ENCODE results near the gene MTARC2.

MTARC2 gene

GRCh38 chr1:220776720-220777326 lies 28.7 kb downstream of the MTARC2 start:
- H3K4me3 ChIP-seq (ENCODE audit: insufficient read depth, low read length, poor library complexity, severe bottlenecking), result no peak overlapping the region
- H3F3A ChIP-seq (ENCODE audit: insufficient read depth), result no peaks in the 10 kb centered on the region
- no peak overlapping the region for H3K27ac ChIP-seq (ENCODE audit: low read depth, low read length)
- no peak overlapping the region for H3K4me2 ChIP-seq (ENCODE audit: low read depth, low read length, poor library complexity, severe bottlenecking)
- no peaks in the 10 kb centered on the region for H3K9me3 ChIP-seq (ENCODE audit: insufficient read depth, low read length)
- no peaks in the 10 kb centered on the region for H3K9me2 ChIP-seq (replicated peaks; ENCODE audit: insufficient read depth, low read length)
- H3K9ac ChIP-seq (ENCODE audit: low read length), result no peak overlapping the region
- TF ChIP-seq EZH2phosphoT487 (conservative IDR thresholded peaks at IDR 0.05; ENCODE audit: low read length) (no peak), CTCF (IDR thresholded peaks at IDR 0.05; ENCODE audit: insufficient read depth, low read length, poor library complexity, severe bottlenecking) (peak; percentile 83)
- H3K36me3 ChIP-seq (ENCODE audit: low read length), result no peaks in the 10 kb centered on the region
- H3K79me2 ChIP-seq (ENCODE audit: insufficient read depth, low read length), result no peaks in the 10 kb centered on the region
- no peak overlapping the region for H2AFZ ChIP-seq (ENCODE audit: low read depth, low read length, severe bottlenecking)
- no peaks in the 10 kb centered on the region for H3K27me3 ChIP-seq (ENCODE audit: low read length)
- no peaks in the 10 kb centered on the region for H4K20me1 ChIP-seq (ENCODE audit: low read depth, low read length)

GRCh38 chr1:220783453-220783852 lies 35.3 kb downstream of the MTARC2 start:
- H3K36me3 ChIP-seq (ENCODE audit: low read length), result no peaks in the 10 kb centered on the region
- H3K9me2 ChIP-seq (replicated peaks; ENCODE audit: insufficient read depth, low read length), result no peaks in the 10 kb centered on the region
- H3K4me3 ChIP-seq (ENCODE audit: insufficient read depth, low read length, poor library complexity, severe bottlenecking), result no peak overlapping the region
- H3K4me2 ChIP-seq (ENCODE audit: low read depth, low read length, poor library complexity, severe bottlenecking), result no peak overlapping the region
- H4K20me1 ChIP-seq (ENCODE audit: low read depth, low read length), result no peaks in the 10 kb centered on the region
- no peaks in the 10 kb centered on the region for H3F3A ChIP-seq (ENCODE audit: insufficient read depth)
- no peaks in the 10 kb centered on the region for H3K9me3 ChIP-seq (ENCODE audit: insufficient read depth, low read length)
- H3K27me3 ChIP-seq (ENCODE audit: low read length), result no peaks in the 10 kb centered on the region
- no peak overlapping the region for H3K27ac ChIP-seq (ENCODE audit: low read depth, low read length)
- TF ChIP-seq EZH2phosphoT487 (conservative IDR thresholded peaks at IDR 0.05; ENCODE audit: low read length) (no peak), CTCF (IDR thresholded peaks at IDR 0.05; ENCODE audit: insufficient read depth, low read length, poor library complexity, severe bottlenecking) (no peak)
- H3K79me2 ChIP-seq (ENCODE audit: insufficient read depth, low read length), result no peaks in the 10 kb centered on the region
- no peak overlapping the region for H3K9ac ChIP-seq (ENCODE audit: low read length)
- no peak overlapping the region for H2AFZ ChIP-seq (ENCODE audit: low read depth, low read length, severe bottlenecking)

- no peaks in the 10 kb centered on the region for H3F3A ChIP-seq (ENCODE audit: insufficient read depth)
- no peaks in the 10 kb centered on the region for H3K36me3 ChIP-seq (ENCODE audit: low read length)
- no peak overlapping the region for H3K4me2 ChIP-seq (ENCODE audit: low read depth, low read length, poor library complexity, severe bottlenecking)
- H3K9me3 ChIP-seq (ENCODE audit: insufficient read depth, low read length), result no peaks in the 10 kb centered on the region
- no peak overlapping the region for H3K9ac ChIP-seq (ENCODE audit: low read length)
- TF ChIP-seq CTCF (IDR thresholded peaks at IDR 0.05; ENCODE audit: insufficient read depth, low read length, poor library complexity, severe bottlenecking), result no peak
- TF ChIP-seq EZH2phosphoT487 (conservative IDR thresholded peaks at IDR 0.05; ENCODE audit: low read length), result no peak
- no peak overlapping the region for H2AFZ ChIP-seq (ENCODE audit: low read depth, low read length, severe bottlenecking)
- no peaks in the 10 kb centered on the region for H3K9me2 ChIP-seq (replicated peaks; ENCODE audit: insufficient read depth, low read length)
- H4K20me1 ChIP-seq (ENCODE audit: low read depth, low read length), result no peaks in the 10 kb centered on the region
- no peaks in the 10 kb centered on the region for H3K27me3 ChIP-seq (ENCODE audit: low read length)
- H3K79me2 ChIP-seq (ENCODE audit: insufficient read depth, low read length), result no peaks in the 10 kb centered on the region
- no peak overlapping the region for H3K4me3 ChIP-seq (ENCODE audit: insufficient read depth, low read length, poor library complexity, severe bottlenecking)
- H3K27ac ChIP-seq (ENCODE audit: low read depth, low read length), result no peak overlapping the region
These were observed 36.6 kb downstream of the MTARC2 start for GRCh38 chr1:220784751-220785150.
